NT2/D1 (cell line): Measurements from ENCODE around the gene CPXM2.

ENCODE experiments used
- DNase-seq: peaks from one replicate; pipeline ENCODE4 v3.0.0-alpha.2; 2011; ENCODE audit warnings: low read depth, low spot score
- H3K27me3 ChIP-seq: 2 replicates; pipeline ENCODE4 v1.6.0; 2011; ENCODE audit warnings: mild to moderate bottlenecking; ENCODE audit not compliant: insufficient read length, insufficient read depth
- H3K36me3 ChIP-seq: 2 replicates; pipeline ENCODE4 v1.6.1; 2011; ENCODE audit warnings: mild to moderate bottlenecking, low read length, mixed read lengths; ENCODE audit not compliant: insufficient read depth, insufficient read length
- H3K4me1 ChIP-seq: 2 replicates; pipeline ENCODE4 v1.5.1; 2011; ENCODE audit not compliant: insufficient read depth, insufficient read length
- H3K4me3 ChIP-seq: 2 replicates; pipeline ENCODE4 v1.5.1; 2011; ENCODE audit warnings: low read depth; ENCODE audit not compliant: insufficient read length
- H3K9ac ChIP-seq: 2 replicates; pipeline ENCODE4 v1.6.0; 2011; ENCODE audit warnings: low read depth; ENCODE audit not compliant: insufficient read length
- H3K9me3 ChIP-seq: 2 replicates; pipeline ENCODE4 v1.5.1; 2011; ENCODE audit warnings: mild to moderate bottlenecking, low read length; ENCODE audit not compliant: insufficient read depth
- SUZ12 ChIP-seq: IDR thresholded peaks from 2 replicates; pipeline ENCODE4 v1.6.1; 2011; ENCODE audit not compliant: insufficient read length, insufficient read depth; ENCODE audit errors: extremely low read depth
- YY1 ChIP-seq: IDR thresholded peaks from 2 replicates; pipeline ENCODE4 v1.6.1; 2011; ENCODE audit not compliant: insufficient read length, insufficient read depth
- ZNF274 ChIP-seq: IDR thresholded peaks from 2 replicates; pipeline ENCODE4 v1.6.1; 2011; ENCODE audit warnings: mild to moderate bottlenecking, low read depth, low read length

The CPXM2 gene

GRCh38 chr10:123862421-123863182 lies 29.0 kb downstream of the CPXM2 start:
- Histone ChIP-seq H3K36me3 (peaks cover 10% of the 10 kb centered on the region), H3K9ac (no peak overlapping the region), H3K27me3 (no peaks in the 10 kb centered on the region), H3K4me1 (peaks cover 8% of the 10 kb centered on the region), H3K4me3 (no peak overlapping the region), H3K9me3 (no peaks in the 10 kb centered on the region)
- TF ChIP-seq YY1 (no peak), ZNF274 (no peak), SUZ12 (no peak)
- no peak for DNase-seq

GRCh38 chr10:123860856-123861255 lies 30.8 kb downstream of the CPXM2 start:
- Histone ChIP-seq H3K4me1 (peaks cover 8% of the 10 kb centered on the region), H3K4me3 (no peak overlapping the region), H3K9ac (no peak overlapping the region), H3K9me3 (no peaks in the 10 kb centered on the region), H3K36me3 (peaks cover 10% of the 10 kb centered on the region), H3K27me3 (no peaks in the 10 kb centered on the region)
- DNase-seq = no peak
- TF ChIP-seq ZNF274 (no peak), YY1 (no peak), SUZ12 (no peak)

GRCh38 chr10:123860209-123860608 lies 31.4 kb downstream of the CPXM2 start:
- no peaks in the 10 kb centered on the region for H3K9me3 ChIP-seq
- TF ChIP-seq ZNF274 = no peak
- no peak for TF ChIP-seq SUZ12
- TF ChIP-seq YY1 = no peak
- DNase-seq = no peak
- H3K4me1 ChIP-seq = peaks cover 8% of the 10 kb centered on the region
- peaks cover 10% of the 10 kb centered on the region for H3K36me3 ChIP-seq
- H3K27me3 ChIP-seq = no peaks in the 10 kb centered on the region
- H3K4me3 ChIP-seq = no peak overlapping the region
- H3K9ac ChIP-seq = no peak overlapping the region

- H3K9ac ChIP-seq = no peak overlapping the region
These were observed 32.0 kb downstream of the CPXM2 start for GRCh38 chr10:123859653-123860050.

GRCh38 chr10:123858907-123859652 lies 32.5 kb downstream of the CPXM2 start:
- Histone ChIP-seq H3K9ac (no peak overlapping the region), H3K9me3 (no peaks in the 10 kb centered on the region), H3K27me3 (no peaks in the 10 kb centered on the region), H3K4me3 (no peak overlapping the region), H3K36me3 (peaks cover 10% of the 10 kb centered on the region), H3K4me1 (peaks cover 8% of the 10 kb centered on the region)
- TF ChIP-seq SUZ12 (no peak), YY1 (no peak), ZNF274 (no peak)
- DNase-seq = no peak

More at GRCh38 chr10:123859653-123860050, 32.0 kb downstream of the CPXM2 start:
- Histone ChIP-seq H3K9me3 (no peaks in the 10 kb centered on the region), H3K4me1 (peaks cover 8% of the 10 kb centered on the region), H3K4me3 (no peak overlapping the region), H3K27me3 (no peaks in the 10 kb centered on the region), H3K36me3 (peaks cover 10% of the 10 kb centered on the region)
- DNase-seq = no peak
- TF ChIP-seq YY1 (no peak), ZNF274 (no peak), SUZ12 (no peak)

GRCh38 chr10:123858077-123858681 lies 33.4 kb downstream of the CPXM2 start:
- Histone ChIP-seq H3K9ac (no peak overlapping the region), H3K9me3 (no peaks in the 10 kb centered on the region), H3K27me3 (no peaks in the 10 kb centered on the region), H3K4me1 (peaks cover under 1% of the 10 kb centered on the region), H3K4me3 (no peak overlapping the region), H3K36me3 (peaks cover 10% of the 10 kb centered on the region)
- no peak for TF ChIP-seq YY1
- TF ChIP-seq ZNF274 = no peak
- TF ChIP-seq SUZ12 = no peak
- no peak for DNase-seq

GRCh38 chr10:123857616-123858015 lies 34.0 kb downstream of the CPXM2 start:
- TF ChIP-seq SUZ12 (no peak), ZNF274 (no peak), YY1 (no peak)
- Histone ChIP-seq H3K36me3 (peaks cover 10% of the 10 kb centered on the region), H3K9me3 (no peaks in the 10 kb centered on the region), H3K4me3 (no peak overlapping the region), H3K9ac (no peak overlapping the region), H3K4me1 (no peaks in the 10 kb centered on the region), H3K27me3 (no peaks in the 10 kb centered on the region)
- no peak for DNase-seq
